GM19239 (cell line): ENCODE results near the gene BRAT1.
"Not testable (repeated sequence)": the region's sequence is repeated elsewhere in the genome, so short reads cannot be mapped to it uniquely, and the experiment has no call there.

Experiments
- DNase-seq: peaks from one replicate; pipeline ENCODE4 v3.0.0; 2011; ENCODE audit warnings: low spot score; ENCODE audit not compliant: insufficient read length
- FAIRE-seq: peaks from 2 replicates; lab custom pipeline; 2011; peaks lifted over from hg19 to GRCh38; lab: Jason Lieb, UNC

The BRAT1 gene

DNA sequence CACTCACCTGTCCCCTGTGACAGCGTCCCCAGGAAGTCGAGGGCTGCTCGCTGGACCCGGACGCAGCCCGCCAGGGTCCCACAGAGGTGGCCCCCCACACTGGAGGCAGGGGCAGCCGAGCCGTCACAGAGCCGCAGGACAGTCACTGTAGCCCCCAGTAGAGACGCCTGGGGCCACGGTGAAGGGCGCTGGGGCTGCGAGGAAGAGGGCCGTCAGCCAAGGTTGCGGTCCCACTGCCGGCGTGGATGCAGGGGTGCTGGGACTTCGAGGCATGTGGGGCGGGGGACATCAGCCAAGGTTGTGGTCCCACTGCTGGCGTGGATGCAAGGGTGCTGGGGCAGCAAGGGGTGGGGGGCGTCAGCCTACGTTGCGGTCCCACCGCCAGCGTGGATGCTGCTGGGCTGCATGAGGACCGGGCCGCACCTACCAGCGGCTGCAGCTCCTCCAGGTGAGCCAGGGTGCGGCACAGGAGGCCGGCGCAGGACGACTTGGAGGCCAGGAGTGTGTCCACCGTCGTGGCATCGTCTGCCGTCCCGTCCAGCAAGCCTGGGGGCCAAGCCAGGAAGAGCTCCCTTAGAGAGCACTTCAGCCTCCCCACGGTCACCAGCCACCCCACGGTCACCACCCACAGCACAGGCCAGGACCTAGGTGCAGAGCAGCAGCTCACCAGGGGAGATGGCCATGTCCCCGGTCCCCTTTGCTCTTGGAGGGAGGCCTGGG, 13.9 kb downstream of the BRAT1 start:
- FAIRE-seq = no peak
- DNase-seq = no peak

DNA sequence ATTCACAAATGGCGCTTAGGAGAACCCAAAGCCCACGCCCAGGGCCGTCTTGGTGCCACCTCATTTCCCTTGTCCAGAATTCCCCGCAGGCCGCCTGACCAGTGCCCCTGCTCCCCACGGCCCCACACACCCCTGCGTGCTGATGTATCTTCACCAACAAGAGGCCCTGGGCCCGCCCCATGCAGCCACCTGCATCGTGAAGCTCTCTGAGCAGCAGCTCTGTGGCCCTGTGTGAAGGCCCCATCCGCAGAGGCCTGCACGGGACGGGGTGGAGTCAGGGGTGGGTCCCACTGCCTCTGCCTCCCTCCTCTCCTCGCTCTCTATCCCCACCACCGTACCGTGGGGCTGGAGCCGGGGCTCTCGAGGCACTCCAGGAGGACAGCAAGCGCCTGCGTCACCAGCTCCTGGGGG, 14.7 kb downstream of the BRAT1 start:
- no peak for DNase-seq
- FAIRE-seq = no peak

DNA sequence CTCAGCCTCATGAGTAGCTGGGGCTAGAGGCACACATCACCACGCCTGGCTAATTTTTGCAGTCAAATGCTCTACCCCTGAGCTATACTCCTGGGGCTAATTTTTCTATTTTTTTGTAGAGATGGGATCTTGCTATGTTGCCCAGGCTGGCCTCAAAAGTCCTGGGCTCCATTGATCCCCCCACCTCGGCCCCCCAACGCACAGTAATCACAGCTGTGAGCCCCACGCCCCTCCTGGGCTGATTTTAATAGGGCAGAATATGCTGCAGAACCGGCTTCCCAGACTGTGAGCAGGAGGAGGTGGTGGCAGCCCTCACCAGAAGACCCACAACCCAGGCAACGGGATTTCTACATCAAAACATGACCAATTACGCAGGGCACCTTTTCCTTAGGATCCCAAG, 15.2 kb downstream of the BRAT1 start:
- DNase-seq = no peak
- no peak for FAIRE-seq

DNA sequence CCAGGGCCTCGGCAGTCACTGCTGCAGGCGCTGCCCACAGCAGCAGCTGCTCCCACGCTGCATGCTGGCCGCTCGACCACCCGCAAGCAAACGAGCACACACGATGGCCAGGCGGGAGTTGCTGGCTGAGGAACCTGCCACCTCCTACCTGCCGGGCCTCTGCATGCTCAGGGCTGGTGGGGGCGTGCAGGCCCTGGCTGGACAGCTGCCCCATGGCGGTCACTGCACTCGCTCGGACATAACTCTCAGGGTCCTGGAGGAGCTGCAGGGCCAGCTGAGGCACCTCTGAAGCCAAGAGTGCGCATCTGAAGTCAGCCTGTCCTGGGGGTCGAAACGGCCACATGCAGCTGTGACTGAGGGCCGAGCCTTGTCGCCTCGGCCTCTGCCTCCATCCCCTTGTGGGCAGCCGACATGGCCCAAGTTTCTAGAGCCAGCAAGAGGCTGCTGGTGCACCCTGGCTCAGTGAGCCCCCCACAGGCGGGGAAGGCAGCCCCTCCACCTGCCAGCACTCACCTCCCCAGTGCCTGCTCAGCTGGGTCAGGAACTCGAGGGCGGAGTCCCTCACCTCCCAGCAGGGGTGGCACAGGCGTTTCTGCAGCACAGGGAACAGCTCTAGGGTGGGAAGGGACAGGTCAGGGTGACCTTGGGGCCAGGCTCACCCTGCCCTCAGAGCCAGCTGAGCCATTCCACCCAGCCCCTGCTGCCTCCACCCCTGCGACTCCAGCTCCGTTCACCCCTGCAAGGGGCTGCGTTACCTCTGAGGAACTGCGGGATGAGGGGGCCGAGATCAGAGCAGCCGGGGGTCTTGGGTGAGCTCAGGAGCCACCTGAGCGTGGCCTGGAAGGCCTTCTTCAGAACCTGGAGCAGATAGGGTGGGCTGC, 16.1 kb downstream of the BRAT1 start:
- DNase-seq (no peak), FAIRE-seq (no peak)

DNA sequence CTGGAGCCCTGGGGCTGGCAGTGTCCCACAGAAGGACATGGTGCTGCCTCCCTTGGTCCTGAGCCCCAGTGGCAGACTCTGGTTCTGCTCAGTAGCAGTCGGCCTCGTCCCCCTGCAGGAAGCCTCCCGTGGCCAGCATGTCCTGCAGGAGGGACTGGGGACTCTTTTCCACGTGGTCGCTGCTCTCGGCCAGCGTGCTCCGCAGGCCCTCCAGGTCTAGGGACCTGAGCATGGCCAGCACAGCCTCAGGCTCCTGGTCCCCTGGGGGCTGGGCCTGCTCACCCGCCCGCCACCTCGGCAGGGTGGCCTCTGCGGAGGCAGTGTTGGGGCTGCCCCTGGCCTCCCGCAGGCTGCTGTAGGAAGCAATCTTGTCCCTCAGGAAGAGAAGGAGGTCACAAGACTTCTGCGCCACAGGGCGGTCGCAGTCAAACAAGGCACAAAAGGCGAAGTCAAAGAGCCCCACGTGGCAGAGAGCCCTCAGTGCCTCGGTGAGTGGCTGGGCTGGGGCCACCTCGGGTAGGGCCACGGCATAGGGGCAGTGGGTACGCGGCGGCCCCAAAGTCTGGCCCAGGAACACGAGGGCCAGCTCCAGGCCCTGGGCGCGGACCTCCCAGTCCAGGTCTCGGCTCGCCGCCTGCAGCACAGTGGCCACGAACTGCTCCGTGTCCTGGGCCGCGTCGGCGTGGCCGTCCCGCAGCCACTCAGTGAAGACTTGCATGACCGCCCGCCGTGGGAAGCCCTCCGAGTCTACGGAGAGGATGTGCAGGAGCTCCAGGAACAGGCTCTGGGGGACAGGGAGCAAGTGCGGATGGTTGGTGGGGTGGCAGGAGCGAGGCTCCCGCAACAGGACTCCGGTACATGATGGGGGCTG, 17.1 kb downstream of the BRAT1 start:
- DNase-seq (no peak), FAIRE-seq (no peak)

DNA sequence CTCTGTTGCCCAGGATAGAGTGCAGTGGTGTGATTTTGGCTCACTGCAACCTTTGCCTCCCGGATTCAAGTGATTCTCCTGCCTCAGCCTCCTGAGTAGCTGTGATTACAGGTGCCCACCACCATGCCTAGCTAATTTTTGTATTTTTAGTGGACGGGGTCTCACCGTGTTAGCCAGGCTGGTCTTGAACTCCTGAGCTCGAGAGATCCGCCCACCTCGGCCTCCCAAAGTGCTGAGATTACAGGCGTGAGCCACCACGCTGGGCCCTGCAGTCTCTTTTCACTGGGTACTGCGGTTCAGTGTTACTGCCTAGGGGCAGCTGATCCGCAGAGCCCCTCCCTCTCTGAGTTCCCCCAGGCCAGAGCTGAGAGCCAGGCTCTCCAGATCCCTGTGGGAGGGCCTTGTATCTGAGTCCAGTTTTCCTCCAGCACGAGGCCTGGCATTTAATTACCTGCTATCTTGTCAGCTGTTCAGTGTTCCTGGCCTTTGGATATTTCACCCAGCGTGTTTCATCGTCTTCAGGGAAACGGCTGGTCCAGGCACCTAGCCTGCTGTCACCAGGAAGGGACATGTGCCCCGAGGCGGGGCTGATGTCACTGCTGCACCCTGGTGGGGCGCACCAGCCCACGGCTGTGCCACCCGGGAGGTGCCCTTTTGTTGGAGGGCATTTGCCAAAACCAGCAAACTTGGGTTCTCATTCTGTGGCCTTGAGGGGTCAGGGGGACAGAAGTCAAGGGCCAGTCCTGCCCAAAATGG, 19.3 kb downstream of the BRAT1 start:
- not testable (repeated sequence) for DNase-seq, FAIRE-seq

DNA sequence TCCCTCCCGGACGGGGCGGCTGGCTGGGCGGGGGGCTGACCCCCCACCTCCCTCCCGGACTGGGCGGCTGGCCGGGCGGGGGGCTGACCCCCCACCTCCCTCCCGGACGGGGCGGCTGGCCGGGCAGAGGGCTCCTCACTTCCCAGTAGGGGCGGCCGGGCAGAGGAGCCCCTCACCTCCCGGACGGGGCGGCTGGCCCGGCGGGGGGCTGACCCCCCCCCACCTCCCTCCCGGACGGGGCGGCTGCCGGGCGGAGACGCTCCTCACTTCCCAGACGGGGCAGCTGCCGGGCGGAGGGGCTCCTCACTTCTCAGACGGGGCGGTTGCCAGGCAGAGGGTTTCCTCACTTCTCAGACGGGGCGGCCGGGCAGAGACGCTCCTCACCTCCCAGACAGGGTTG, 21.1 kb downstream of the BRAT1 start:
- not testable (repeated sequence) for FAIRE-seq, DNase-seq

DNA sequence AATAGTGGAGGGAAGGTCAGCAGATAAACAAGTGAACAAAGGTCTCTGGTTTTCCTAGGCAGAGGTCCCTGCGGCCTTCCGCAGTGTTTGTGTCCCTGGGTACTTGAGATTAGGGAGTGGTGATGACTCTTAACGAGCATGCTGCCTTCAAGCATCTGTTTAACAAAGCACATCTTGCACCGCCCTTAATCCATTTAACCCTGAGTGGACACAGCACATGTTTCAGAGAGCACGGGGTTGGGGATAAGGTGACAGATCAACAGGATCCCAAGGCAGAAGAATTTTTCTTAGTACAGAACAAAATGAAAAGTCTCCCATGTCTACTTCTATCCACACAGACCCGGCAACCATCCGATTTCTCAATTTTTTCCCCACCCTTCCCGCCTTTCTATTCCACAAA, 21.8 kb downstream of the BRAT1 start:
- DNase-seq, FAIRE-seq: not testable (repeated sequence)

DNA sequence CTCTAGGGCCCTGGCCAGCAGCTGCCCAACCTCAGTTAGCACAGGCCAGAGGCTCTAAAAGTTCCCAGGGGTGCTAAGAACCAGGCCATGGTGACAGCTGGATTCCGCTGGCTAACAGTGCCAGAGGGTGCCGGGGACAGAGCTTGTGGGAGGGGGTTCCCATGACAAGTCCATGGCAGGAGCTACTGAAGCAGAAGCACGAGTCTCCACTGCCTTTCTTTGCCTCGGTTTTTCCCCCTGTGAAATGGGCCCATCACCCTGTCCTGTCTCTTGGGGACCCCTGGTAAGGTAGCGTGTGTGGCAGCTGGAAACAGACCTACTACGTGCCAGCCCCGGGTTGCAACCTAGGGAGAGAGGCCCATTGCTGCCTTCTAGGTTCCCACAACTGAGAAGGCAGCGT, 22.5 kb downstream of the BRAT1 start:
- FAIRE-seq = not testable (repeated sequence)

DNA sequence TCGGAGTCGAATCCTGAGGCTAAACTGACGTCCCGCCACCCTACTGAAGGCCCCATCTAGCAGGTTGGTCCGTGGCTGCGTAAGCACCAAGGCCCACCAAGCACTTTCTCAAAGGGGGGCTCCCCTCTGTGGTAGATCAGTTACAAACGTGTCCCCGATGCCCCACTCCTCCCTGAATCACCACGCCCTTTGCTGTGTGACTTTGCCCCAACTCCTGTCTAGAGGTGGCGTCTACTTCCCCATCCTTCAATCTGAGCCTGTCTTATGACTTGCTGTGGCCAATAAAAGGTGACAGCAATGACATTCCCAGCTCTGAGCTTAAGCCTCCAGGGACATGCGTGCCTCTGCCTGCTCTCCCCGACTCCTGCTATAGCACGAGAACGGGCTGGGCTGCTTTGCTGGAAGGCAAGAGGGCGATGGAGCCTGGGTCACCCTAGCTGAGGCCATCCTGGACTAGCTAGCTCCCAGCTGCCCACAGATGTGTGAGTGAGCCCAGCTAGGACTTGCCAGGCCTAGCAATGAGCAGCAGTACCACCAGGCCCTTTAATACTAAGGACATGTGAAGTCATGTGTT, 23.0 kb downstream of the BRAT1 start:
- not testable (repeated sequence) for FAIRE-seq, DNase-seq

More for the DNA sequence above, 22.5 kb downstream of the BRAT1 start:
- not testable (repeated sequence) for DNase-seq

DNA sequence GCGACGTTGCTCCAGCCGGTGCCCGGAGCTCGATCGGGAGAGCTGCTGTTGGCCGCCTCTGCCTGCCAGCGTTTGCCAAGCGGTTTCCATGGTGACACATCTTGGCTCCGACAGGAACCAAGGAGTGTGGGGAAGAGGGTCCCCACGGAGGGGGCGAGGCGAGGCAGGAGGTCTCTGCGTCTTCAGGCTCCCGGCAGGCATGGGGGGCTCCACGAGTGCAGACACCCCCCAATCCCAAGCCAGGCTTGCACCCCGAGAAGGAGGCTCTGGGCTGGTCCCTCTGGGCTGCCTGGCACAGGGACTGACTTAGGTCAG, 23.6 kb downstream of the BRAT1 start:
- DNase-seq, FAIRE-seq: not testable (repeated sequence)

DNA sequence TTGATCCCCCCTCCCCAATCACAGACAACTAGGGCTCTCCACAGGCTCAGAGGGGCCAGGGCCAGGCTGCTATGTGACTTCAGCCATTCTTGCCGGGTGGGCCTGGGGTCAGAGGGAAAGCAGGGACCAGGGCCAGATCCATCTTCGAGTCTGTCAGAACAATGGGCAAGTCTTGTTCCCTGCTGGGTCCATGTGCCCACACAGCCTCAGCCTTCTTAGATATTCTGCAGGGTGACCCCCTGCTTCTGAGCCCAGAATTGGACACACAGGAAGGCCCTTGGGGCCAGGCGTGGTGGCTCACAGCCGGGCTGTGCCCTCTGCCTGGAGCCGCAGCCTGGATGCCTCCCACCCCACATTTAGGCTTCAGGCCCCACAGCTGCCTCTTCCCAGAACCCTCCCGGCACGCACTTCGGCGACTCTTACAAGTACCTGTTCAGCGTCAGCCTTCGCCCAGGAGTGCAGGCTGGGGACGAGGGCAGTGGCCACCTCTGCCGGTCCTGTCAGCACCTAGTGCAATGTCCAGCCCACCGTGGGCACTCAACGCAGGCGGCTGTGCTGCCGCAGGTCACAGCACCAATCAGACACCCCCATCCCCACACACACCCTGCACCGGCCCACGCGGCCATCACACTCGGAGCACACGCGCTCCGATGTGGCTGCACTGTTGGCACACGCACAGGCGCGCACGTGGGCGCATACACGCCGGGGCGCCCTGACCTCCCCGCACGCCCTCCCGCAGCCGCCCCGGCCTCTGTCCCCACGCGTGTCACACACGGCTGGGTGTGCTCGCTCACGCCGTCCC, 24.1 kb downstream of the BRAT1 start:
- FAIRE-seq, DNase-seq: not testable (repeated sequence)

DNA sequence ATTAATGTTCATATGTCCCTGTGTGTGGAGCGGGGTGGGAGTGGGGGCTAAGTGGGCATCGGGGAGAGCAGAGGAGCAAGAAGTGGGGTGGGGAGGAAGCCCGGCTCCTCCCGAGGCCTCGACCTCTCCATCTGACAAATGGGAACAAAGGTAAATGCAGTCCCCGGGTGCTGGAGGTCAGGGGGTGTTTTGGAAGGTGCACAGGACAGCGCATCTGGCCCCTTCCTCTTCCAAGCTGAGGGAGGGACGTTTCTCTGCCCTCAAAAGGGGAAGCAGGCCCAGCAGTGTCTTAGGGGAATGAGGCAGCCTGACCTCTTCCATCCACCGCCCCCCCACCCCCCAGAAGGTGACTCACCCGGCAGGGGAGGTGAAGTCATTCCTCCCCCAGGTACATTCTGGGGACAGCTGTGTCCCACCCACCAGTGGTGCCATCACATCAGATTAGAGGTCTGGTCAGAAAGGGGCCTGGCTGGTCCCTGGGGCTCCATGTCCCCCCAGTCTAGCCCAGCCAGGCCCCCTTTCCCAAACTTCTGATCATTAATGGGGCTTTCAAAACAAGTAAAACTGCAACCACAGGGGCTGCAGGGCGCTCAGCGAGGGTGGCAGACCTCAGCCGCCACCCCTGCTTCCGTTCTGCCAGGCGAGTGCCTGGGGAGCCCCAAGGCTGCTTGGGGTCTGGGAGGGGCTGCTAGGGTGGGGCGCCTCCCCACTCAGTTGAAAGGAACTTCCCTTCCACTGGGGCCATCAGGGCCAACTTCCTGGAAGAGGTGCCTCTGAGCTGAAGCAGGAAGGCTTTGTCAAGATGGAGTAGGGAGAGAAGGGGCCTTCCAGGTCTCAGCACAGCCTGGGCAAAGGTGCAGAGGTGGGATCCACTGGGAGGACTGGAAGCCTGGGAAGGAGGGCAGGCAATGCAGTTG, 25.0 kb downstream of the BRAT1 start:
- FAIRE-seq (no peak), DNase-seq (peak; percentile 77)

DNA sequence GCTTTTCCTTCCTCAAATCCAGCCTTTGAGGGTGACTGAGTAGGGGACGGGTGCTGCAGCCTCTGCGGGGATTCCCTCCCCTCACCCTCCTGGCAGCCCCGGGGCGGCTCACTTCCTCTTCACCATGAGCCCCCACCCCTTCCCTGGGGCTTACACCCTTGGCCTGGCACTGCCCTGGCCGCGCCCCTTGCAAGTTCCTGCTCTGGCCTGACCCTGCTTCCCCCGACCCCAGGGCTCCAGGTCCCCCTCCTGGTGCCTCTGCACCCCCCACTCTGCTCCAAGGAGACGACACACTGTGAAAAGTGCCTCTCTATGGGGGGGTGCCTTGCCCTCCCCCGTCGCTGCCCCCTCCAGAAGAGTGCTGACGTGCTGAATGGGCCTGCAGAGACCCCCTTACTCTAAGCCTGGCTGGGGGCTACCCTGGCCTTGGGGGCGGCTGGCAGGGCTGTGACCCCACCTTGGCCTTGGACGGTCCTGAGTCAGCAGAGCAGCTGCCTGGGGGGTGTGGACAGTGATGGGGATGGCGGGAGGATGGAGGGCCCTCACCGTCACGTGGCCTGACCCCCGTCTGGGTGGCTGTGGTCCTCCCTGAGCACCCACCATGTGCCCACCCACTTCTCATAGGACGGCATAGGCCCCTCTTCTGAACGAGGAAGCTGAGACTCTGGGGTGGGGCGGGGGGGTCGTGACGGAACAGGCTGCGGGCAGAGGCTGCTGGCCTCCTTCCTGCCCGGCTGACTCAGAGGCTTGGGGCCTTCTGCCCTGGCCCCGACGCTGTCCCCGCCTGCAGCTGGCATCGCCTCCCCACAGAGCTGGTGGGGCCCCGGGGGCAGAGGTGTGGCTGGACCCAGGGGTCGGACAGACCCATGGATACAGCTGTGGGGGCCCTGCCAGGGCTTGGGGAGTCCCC, 25.9 kb downstream of the BRAT1 start:
- DNase-seq (no peak), FAIRE-seq (peak; percentile 49)

DNA sequence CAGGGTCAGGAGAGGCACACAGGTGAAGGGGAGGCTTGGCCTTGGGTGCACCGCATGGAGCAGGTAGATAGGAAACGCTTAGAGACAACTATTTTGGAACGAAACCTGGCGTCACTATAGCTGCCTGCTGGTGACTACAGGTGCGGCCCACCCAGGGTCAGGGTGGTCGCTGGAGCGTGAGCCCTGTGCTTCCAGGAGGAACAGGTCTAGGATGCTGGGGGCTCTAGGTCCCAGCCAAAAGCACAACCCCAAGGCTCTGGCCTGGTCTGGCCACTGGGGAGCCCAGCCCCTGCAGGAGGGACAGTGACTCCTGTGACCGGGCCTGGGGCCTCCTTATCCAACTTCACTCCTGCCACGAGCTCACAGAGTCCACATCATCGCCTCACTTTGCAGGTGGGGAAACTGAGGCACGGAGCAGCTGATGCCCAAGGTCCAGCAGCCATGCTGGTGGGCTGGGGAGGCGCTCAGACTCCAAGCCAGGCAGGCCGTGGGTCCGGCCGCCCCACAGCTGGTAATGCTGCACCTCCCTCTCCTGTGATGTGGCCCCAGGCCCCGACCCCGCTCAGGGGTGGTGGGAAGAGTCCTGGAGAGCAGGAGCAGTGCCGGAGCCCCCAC, 26.7 kb downstream of the BRAT1 start:
- FAIRE-seq (peak; percentile 4), DNase-seq (no peak)
